ENCODE results near the gene SMG6. TPM values are rescaled to one million over a fixed set of nuclear protein-coding genes. Genes with fewer than 3 reads are reported as not detected.

The SMG6 gene
- total RNA-seq, 1 experiment from 2014 or later: 28.6 TPM

DNA sequence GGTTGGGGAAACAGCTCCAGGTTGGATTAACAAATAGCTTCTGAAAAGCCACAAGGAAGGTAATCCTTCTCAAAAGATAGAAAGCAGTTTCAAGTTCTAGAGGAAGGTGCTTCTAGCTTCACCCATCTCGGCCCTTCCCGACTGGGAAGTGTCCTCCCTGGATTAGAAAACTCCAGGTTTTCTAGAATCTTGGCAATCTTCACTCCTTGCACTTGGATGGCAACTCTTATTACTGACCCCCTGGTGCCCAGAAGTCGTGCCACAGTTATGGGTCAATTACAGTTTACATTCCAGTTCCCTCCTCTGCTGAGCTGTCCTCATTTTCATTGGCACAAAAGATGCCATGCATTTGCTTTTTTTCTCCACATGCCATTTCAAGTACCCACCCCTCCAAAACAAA, 65.6 kb downstream of the SMG6 start:
- H3T11ph ChIP-seq (ENCODE audit: low read length): no peak overlapping the region
- H2BK120ac ChIP-seq (ENCODE audit: low read depth, low read length, poor library complexity, severe bottlenecking): no peak overlapping the region
- no peaks in the 10 kb centered on the region for H3K79me2 ChIP-seq (ENCODE audit: insufficient read depth, low read length)
- no peaks in the 10 kb centered on the region for H3K27me3 Mint-ChIP-seq (ENCODE audit: low read depth)
- no peaks in the 10 kb centered on the region for H3K79me1 ChIP-seq (ENCODE audit: insufficient read depth, low read depth, low read length, poor library complexity, severe bottlenecking)
- H3K56ac ChIP-seq (ENCODE audit: insufficient read length, low read depth, low read length): no peak overlapping the region
- H3K14ac ChIP-seq (ENCODE audit: insufficient read depth, low read length): no peak overlapping the region
- no peak overlapping the region for H4K91ac ChIP-seq (ENCODE audit: insufficient read length, low read depth, low read length)
- no peak overlapping the region for H2AFZ ChIP-seq (ENCODE audit: low read length)
- H4K5ac ChIP-seq (ENCODE audit: insufficient read length, low read depth, low read length): no peak overlapping the region
- no peak overlapping the region for H3K4me3 Mint-ChIP-seq
- H3K23me2 ChIP-seq (ENCODE audit: insufficient read length, low read depth, low read length, poor library complexity, severe bottlenecking): no peaks in the 10 kb centered on the region
- H3K27ac Mint-ChIP-seq: peak overlapping the region in 1 of 3 experiments; percentile 63; a peak in 1 of 7 replicates
- no peak overlapping the region for H3K27ac ChIP-seq (ENCODE audit: insufficient read length, low read depth, low read length)
- H3K27me3 ChIP-seq (ENCODE audit: insufficient read depth, low read length): no peaks in the 10 kb centered on the region
- H3K9me3 ChIP-seq (ENCODE audit: control insufficient read depth, low read depth, low read length): no peaks in the 10 kb centered on the region
- H3K4me2 ChIP-seq (ENCODE audit: insufficient read depth, insufficient read length, low read length): no peak overlapping the region
- no peak overlapping the region for H2AK5ac ChIP-seq (ENCODE audit: insufficient read length, low read length)
- no peaks in the 10 kb centered on the region for H3K4me1 ChIP-seq (ENCODE audit: insufficient read depth, low read length)
- H3K4ac ChIP-seq (ENCODE audit: low read depth, low read length): no peak overlapping the region
- H2BK5ac ChIP-seq (ENCODE audit: insufficient read length, low read length): no peak overlapping the region
- no peak for DNase-seq
- H2BK15ac ChIP-seq (ENCODE audit: low read depth, low read length): no peak overlapping the region
- WGBS (ENCODE audit: extremely low coverage, insufficient read length, low lambda C conversion rate): no CpG with 5 or more reads among the region's 3 CpGs
- H3K9me3 Mint-ChIP-seq: no peaks in the 10 kb centered on the region
- H3K18ac ChIP-seq (ENCODE audit: insufficient read length, low read depth, low read length): no peak overlapping the region
- no peak overlapping the region for H2BK12ac ChIP-seq (ENCODE audit: insufficient read length, low read depth, low read length)
- H3K4me1 Mint-ChIP-seq: peaks cover 2 to 8% of the 10 kb centered on the region in 2 experiments; a peak in 3 of 4 replicates
- H3K36me3 Mint-ChIP-seq (ENCODE audit: insufficient read depth in 1 of 3, low read depth in 3 of 3): peaks cover 6 to 24% (median 22%) of the 10 kb centered on the region in 3 experiments; a peak in 6 of 7 replicates
- no peaks in the 10 kb centered on the region for H4K20me1 ChIP-seq (ENCODE audit: control insufficient read depth, insufficient read depth, insufficient read length)
- TF ChIP-seq, protein P1, sequence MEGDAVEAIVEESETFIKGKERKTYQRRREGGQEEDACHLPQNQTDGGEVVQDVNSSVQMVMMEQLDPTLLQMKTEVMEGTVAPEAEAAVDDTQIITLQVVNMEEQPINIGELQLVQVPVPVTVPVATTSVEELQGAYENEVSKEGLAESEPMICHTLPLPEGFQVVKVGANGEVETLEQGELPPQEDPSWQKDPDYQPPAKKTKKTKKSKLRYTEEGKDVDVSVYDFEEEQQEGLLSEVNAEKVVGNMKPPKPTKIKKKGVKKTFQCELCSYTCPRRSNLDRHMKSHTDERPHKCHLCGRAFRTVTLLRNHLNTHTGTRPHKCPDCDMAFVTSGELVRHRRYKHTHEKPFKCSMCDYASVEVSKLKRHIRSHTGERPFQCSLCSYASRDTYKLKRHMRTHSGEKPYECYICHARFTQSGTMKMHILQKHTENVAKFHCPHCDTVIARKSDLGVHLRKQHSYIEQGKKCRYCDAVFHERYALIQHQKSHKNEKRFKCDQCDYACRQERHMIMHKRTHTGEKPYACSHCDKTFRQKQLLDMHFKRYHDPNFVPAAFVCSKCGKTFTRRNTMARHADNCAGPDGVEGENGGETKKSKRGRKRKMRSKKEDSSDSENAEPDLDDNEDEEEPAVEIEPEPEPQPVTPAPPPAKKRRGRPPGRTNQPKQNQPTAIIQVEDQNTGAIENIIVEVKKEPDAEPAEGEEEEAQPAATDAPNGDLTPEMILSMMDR (conservative IDR thresholded peaks at IDR 0.05): no peak
- no peak overlapping the region for H2BK20ac ChIP-seq (ENCODE audit: low read depth, low read length, poor library complexity, severe bottlenecking)
- H4K8ac ChIP-seq (replicated peaks; ENCODE audit: insufficient read length, low read depth, low read length): no peak overlapping the region
- no peak overlapping the region for H3K9ac ChIP-seq (ENCODE audit: extremely low read depth, insufficient read length, low read length)
- H3K23ac ChIP-seq (ENCODE audit: insufficient read length, low read depth, low read length): no peak overlapping the region
